Measurements from ENCODE around the gene HOXB6.

HOXB6 gene

DNA sequence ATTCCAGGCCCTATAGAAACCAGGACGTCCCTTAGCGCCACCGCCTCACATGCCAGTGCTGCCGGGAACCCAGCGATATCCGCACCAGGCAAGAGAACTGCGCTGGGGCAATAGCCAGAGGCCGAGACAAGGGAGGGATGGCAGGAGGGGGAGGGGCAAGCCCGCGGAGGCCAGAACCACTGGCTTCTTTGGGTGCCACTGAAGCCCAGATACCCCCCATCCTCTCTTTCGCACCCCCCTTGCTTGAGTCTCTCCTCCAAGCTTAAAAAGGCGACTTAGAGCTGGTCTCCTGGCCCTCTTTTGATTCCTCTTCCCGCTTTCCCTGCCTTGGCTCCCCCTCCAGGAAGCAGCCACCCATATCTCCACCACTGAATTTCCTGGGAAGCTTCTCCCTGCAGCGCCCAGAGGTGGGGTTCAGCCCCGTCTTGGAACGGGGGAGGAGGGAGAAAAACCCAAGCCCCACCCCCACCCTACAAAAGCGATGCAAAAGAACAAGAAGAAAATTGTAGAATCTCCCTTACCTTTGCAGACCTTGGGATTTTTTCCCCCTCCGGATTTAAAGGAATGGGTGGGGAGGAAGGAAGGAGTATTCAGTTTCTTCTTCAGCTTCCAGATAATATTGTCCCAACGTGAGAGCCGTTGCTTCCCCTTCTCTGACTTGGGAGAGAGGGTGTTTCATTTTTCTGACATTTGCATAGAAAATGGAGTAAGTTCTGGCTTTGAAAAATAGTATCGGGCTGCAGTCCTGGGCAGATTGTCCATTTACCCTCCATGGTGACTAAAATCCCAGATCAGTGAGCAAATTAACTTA is 622 bp downstream of the HOXB6 start:
- H3K4me3 ChIP-seq (ENCODE audit: low read length): peak overlapping the region; percentile 17; the same call in 1 of the 2 replicates
- no peak for TF ChIP-seq ZNF274 (IDR thresholded peaks at IDR 0.05; ENCODE audit: low read depth, low read length)

DNA sequence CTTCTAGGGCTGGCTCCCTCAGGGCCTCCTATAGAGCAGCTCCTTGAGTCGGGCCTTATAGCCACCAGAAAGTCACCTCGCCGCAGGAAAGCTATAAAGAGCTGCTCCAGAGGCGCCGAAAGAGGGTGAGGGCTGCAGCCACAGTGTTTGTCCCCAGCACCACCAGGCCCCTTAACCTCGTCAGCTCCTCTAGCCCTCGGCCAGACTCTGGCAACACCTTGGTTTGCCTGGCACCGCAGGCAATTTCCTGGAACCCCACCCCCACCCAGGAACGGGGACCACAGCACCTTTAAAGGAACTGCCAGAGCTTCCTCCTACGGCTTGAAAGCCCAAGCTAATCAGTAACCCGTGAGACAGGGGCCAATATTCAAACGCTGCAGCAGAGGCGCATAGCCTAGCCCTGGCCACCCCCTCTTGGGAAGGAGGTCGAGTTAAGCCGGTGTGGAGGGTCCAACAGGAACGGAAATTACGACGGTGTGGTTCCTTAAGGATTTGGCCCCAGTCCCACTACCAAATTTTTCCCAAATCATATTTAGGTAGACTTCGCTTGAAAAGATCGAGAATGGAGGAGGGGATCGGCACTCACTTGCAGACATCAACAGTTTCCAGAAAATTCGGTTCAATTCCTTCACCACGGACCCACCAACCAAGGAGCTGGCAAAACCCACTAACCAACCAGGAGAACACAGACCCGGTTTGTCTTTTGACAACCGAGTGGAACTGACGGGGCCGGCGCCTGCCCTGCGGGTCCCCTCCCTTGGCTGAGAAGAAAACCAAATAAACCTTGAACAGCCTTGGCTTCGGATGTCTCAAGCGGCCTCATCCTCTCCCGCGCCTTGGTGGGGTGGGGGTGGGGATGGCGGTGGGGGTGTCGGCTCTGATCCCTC is 3.0 kb downstream of the HOXB6 start:
- no peak overlapping the region for H3K4me3 ChIP-seq (ENCODE audit: low read length)
- no peak for TF ChIP-seq ZNF274 (IDR thresholded peaks at IDR 0.05; ENCODE audit: low read depth, low read length)

DNA sequence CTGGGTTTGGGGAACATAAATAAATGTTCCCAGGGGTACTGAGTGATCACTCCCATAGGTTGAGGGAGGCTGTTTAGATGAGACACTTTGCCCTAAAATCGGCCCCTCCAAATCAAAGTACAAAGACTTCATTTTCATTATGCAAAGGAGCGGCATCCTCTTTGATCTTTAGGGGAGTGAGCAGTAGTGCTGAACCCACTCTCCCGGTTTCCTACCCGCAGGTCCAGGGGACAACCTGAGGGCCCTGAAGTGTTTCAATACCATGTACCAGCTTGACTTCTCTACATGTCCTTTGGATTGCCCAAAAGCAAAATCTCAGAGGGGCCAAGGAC is 3.6 kb downstream of the HOXB6 start:
- no peak overlapping the region for H3K4me3 ChIP-seq (ENCODE audit: low read length)
- TF ChIP-seq ZNF274 (IDR thresholded peaks at IDR 0.05; ENCODE audit: low read depth, low read length): no peak

DNA sequence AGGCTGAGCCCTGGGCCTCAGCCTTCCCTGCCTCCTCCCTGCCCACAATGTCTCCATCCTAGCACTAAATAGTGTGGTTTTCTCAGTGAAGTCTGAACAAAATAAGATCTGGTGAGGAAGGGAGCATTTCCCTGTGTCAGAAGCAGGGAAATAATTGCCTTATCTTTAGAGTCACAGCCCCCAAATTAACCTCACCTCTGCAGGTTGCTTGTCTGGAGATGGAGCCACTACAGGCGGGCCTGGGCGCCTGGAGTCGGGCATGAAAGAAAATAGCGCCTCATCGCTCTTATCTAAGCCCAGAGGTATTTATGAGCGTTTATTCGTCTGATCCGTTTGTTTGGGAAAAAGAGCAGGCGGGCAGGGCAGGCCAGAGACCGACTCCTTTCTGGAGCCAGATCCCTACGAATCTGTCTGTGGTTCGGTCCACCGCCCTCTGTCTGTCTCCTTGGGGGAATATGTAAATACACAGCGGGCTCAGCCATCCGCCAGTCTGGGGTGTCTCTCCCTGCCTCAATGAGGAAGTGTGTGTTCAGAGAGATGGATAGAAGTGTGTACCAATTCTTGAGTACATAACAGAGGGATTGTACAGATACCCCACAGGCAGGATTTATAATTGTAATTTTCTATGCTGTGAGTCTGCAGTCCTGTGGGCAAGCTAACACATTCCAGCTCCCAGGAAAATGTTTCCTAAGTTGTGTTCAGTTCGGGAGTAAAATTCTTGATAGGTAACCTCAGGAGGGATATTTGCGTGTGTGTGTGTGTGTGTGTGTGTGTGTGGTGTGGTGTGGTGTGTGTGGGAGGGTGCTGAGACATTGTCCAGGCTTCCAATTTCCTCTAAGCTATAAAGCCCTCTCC is 4.3 kb downstream of the HOXB6 start:
- no peak for TF ChIP-seq ZNF274 (IDR thresholded peaks at IDR 0.05; ENCODE audit: low read depth, low read length)
- H3K4me3 ChIP-seq (ENCODE audit: low read length): no peak overlapping the region

DNA sequence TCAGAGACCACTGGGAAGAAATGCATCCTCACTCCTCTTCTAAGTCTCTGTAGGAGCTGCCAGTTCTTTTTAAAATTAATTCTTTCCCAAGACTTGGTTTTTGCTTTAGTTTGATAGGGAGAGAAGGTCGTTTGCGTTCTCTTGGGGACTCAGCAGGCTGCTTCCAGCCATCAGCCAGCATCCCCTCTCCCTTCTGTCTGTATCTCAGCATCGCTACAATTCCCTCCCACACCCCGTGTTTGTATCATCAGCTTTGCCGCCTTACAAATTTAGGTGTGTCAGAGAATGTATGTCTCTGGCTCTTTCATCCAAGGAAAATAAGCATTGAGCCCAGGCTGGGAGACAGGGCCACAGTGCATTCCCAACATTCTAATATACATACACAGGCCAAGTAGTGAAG is 5.4 kb downstream of the HOXB6 start:
- no peak for TF ChIP-seq ZNF274 (IDR thresholded peaks at IDR 0.05; ENCODE audit: low read depth, low read length)
- H3K4me3 ChIP-seq (ENCODE audit: low read length): no peak overlapping the region

DNA sequence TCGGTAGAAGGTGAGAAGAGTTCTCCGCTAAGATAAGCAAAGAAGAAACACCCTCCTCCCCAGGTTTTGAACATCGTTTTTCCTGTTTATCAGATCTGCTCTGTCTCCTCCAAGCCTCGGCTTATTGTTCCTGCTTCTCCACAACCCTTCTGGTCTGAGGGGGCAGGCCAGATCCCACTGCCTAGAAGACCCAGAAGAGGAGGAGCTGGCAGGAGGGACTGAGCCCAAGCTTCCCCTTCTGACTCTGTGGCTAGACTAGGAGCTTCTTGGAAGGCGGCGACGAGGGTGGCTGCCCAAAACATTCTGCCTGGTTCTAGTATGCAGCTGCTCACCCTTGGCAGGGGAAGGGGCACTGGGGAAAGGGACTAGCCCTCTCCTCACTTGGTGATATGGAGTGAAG is 6.0 kb downstream of the HOXB6 start:
- TF ChIP-seq ZNF274 (IDR thresholded peaks at IDR 0.05; ENCODE audit: low read depth, low read length): no peak
- no peak overlapping the region for H3K4me3 ChIP-seq (ENCODE audit: low read length)

DNA sequence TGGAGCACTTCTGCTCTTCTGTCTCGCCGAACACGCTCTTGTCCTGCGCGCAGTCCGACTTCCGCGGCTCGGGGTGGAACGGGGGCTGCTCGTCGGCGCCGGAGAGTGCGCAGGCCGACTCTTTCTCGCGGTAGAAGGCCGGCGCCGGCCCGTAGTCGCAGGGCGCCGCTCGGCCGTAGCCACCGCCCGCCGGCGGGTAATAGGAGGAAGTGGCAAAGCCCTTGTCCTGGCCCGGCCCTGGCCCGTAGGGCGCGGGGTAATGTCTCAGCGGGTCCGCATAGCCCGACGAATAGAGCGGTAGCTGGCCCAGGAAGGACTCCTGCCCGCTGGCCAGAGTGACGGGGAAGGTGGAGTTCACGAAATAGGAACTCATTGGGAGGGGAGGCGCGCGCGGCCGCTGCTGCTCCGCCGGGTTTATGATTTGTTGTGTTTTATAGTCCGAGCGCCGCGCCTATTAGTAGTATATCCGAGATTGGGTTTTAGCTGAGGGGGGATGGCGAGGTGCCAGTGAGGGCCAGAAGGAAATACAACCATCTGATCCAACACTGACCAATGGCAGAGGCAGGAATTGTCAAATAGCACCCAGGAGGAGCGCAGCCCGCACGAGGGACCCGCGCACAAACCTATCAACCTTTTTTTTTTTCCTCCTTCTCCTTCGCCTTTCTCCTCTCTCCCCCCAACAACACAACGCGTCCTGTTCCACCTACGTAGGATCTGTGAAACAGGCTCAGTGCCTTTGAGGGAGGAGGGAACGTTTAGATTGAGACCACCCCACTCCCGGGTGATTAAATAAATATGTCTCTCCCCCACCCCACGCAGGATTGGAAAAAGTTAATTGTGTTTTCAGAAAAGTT is 6.8 kb downstream of the HOXB6 start:
- peak overlapping the region; percentile 56; the same call in 1 of the 2 replicates for H3K4me3 ChIP-seq (ENCODE audit: low read length)
- TF ChIP-seq ZNF274 (IDR thresholded peaks at IDR 0.05; ENCODE audit: low read depth, low read length): no peak

DNA sequence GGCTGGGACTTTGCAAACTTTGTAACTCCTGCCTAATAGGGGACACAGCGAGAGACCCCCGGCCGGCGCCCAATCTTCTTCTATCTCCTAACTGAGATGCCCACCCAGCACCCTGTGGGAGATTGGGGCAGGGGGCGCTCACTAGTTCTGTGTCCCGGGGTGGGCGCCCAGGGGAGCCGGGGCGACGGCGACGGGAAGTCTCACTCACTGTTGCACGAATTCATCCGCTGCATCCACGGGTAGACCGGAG is 7.3 kb downstream of the HOXB6 start:
- H3K4me3 ChIP-seq (ENCODE audit: low read length): peak overlapping the region; percentile 56; the same call in 1 of the 2 replicates
- no peak for TF ChIP-seq ZNF274 (IDR thresholded peaks at IDR 0.05; ENCODE audit: low read depth, low read length)

DNA sequence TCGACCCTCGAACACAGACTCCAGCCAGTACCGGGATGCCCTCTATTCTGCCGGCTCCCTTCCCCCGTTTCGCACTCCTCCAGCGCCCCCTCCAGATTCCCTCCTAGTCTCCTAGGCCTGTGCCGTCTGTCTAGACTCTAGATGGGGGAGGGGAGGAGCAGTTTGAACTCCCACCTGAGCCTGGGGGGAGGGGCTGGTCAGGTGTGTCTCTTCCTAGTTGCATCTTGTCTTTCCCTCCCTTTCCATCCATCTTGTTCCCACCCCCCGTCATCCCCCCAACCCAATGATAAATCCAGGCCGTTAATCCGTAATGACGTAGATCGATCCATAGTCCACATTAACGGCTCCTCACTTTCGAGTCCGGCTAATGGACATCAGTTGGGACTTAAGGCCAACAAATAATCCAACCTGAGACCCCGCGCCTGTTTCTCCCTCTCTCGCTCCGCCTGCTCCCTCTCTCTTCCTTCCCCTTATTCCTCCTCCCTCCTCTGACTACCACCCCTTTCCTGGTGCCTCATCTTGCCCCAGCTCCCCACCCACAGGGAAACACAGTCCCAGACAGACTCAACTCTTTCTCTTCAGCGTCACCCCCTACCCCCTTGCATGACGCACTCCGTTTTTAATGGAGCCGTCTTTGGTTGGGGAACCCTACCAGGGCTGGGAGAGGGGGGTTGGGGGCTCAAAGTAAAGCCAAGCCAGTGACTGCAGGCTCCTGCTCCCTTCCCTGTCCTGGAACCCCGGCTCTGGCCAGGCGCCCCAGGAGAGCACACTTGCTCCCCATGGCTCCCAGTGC is 7.9 kb downstream of the HOXB6 start:
- TF ChIP-seq ZNF274 (IDR thresholded peaks at IDR 0.05; ENCODE audit: low read depth, low read length): no peak
- peak overlapping the region; percentile 56; the same call in 1 of the 2 replicates for H3K4me3 ChIP-seq (ENCODE audit: low read length)

DNA sequence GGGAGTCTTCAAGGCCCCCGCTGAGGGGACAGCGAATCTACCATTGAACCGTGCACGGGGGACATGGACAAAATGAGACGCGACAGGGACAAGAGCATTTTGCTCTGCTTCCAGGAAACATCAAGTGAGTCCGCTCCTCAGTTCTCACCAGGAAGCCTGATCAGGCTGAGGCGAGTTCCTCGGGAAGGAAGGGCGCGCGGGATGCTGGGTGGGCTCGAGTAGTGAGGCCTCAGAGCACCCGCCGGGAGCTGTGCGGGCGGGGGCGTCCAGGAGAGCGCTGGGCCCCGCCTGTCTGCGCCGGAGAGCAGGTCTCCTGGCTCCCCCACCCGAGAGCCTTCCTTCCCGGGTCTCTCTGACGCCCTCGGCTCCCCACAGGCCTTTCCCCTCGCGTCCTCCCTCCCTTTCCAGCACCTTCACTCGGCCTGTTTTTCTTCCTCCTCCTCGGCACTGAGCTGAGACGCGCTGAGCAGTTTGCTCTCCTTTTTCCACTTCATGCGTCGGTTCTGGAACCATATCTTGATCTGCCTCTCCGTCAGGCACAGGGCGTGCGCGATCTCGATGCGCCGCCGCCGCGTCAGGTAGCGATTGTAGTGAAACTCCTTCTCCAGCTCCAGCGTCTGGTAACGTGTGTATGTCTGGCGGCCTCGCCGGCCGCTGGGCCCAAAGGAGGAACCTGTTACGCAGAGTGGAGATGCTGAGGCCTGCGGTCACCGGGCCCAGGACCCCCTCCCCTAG is 8.6 kb downstream of the HOXB6 start:
- TF ChIP-seq ZNF274 (IDR thresholded peaks at IDR 0.05; ENCODE audit: low read depth, low read length): no peak
- no peak overlapping the region; the same call in 1 of the 2 replicates for H3K4me3 ChIP-seq (ENCODE audit: low read length)

DNA sequence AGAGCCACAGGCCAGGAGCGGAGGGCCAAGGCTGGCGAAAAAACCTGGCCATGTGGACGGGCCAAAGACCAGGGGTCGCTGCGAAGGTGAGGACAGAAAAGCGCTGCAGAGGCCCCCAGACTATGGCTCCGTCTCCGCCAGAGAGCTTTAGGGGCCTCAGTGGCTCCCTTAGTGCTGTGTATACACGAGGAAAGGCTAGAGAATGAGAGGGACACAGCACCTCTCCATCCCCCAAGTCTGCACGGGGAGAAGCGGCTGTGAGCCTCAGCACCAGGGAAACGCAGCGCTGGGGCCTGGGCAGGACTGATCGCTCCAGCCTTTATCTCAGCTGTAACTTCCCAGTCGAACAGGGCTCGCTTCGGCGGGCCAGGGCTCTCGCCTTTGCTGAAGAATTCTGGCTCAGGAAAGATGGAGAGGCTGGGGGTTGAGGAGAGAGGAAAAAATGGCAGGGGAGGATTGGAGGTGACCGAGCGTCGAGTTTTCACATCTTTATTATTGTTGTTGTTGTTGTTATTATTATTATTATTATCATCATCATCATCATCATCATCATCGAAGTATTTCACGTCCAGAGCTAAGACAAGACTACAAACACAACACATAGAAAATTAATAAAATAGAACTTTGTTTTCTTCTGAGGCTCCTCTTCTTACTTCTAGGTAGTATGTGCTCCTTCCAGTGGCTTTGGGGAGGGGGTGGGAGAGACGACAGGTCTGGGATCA is 9.3 kb downstream of the HOXB6 start:
- no peak overlapping the region for H3K4me3 ChIP-seq (ENCODE audit: low read length)
- TF ChIP-seq ZNF274 (IDR thresholded peaks at IDR 0.05; ENCODE audit: low read depth, low read length): no peak
